Upper lobe of left lung (tissue), 6 donors: Measurements from ENCODE around the gene DHX57. TPM values are rescaled to one million over a fixed set of nuclear protein-coding genes. Genes with fewer than 3 reads are reported as not detected.
A peak's percentile ranks its signal among the peaks of the same experiment; 100 is the strongest.

ENCODE experiments used
- ATAC-seq, 2 donors: fragments of 200-7000 bp; cut with Tn5 transposase; one replicate each; pipeline ENCODE4 v1.9.1; 2022; ENCODE audit warnings: mild to moderate bottlenecking in 2 of 2, moderate library complexity in 2 of 2; ENCODE audit not compliant: low FRiP score in 2 of 2
- DNase-seq, 2 donors: peaks; one replicate each; pipeline ENCODE4 v3.0.0-alpha.2; 2019 to 2020
- H3K27ac ChIP-seq, 4 donors: fragments of 200-600 bp; sonication (generic); one replicate each; pipeline ENCODE4 v1.5.1; 2016 to 2019
- H3K27me3 ChIP-seq, 4 donors: fragments of 200-600 bp; sonication (generic); one replicate each; pipeline ENCODE4 v1.5.1; 2017 to 2019
- H3K36me3 ChIP-seq, 4 donors: fragments of 200-600 bp; sonication (generic); one replicate each; pipeline ENCODE4 v1.5.1; 2016 to 2019
- H3K4me1 ChIP-seq, 4 donors: fragments of 200-600 bp; sonication (generic); one replicate each; pipeline ENCODE4 v1.5.1; 2018 to 2019
- H3K4me3 ChIP-seq, 4 donors: fragments of 200-600 bp; sonication (generic); one replicate each; pipeline ENCODE4 v1.5.1; 2017 to 2019; ENCODE audit warnings: mild to moderate bottlenecking in 2 of 4, moderate library complexity in 1 of 4
- H3K9me3 ChIP-seq, 4 donors: fragments of 200-600 bp; sonication (generic); one replicate each; pipeline ENCODE4 v1.5.1; 2018 to 2019
- CTCF ChIP-seq, 6 experiments: fragments of 450-650 bp in 4 of 6; fragments of 200-600 bp in 2 of 6; sonication (generic) in 2 of 6; IDR thresholded peaks; one replicate each; pipeline ENCODE4 v1.5.1; 2016 to 2019; ENCODE audit warnings: antibody characterized with exemption in 6 of 6
- EP300 ChIP-seq, 4 donors: sonication (generic); formaldehyde crosslinking; IDR thresholded peaks; one replicate each; pipeline ENCODE4 v1.5.1; 2017; ENCODE audit warnings: antibody characterized with exemption in 4 of 4, control low read depth in 2 of 4
- POLR2A ChIP-seq, 4 donors: fragments of 450-650 bp; IDR thresholded peaks; one replicate each; pipeline ENCODE4 v1.5.1; 2016 to 2017; ENCODE audit warnings: antibody characterized with exemption in 4 of 4, mild to moderate bottlenecking in 2 of 4
- POLR2AphosphoS5 ChIP-seq, 2 donors: sonication (generic); formaldehyde crosslinking; IDR thresholded peaks; one replicate each; pipeline ENCODE4 v1.5.1; 2017; ENCODE audit warnings: antibody characterized with exemption in 2 of 2
- WGBS, 2 donors: methylation state at CpG; one replicate each; pipeline ENCODE4 v1.1.5; 2017 to 2018; 5-methylcytosine and 5-hydroxymethylcytosine counted together
- total RNA-seq, 6 donors: library from RNA; depleted of rRNA in 4 of 6; stranded (reverse); fragments of >200 nt in 4 of 6; gene quantifications; one replicate each; pipeline versions ENCODE4 v1.1.0 to v1.2.1, GENCODE V29; 2016 to 2021
- donor health status: DM: no; HTN: no; CAD: no; lungs with moderate emphysema.
- donor health status: DM: no; HTN: yes; CAD: no; lungs with severe emphysema.

DHX57 gene
- total RNA-seq, 6 donors from 2014 or later = 8.0 to 45.1 (median 15.3) TPM

- peaks cover 8 to 40% (median 15%) of the 10 kb centered on the region in 4 donors for H3K36me3 ChIP-seq
Observed at GRCh38 chr2:38850045-38850444, 25.7 kb downstream of the DHX57 start.

GRCh38 chr2:38836791-38837190, 38.9 kb downstream of the DHX57 start:
- H3K4me3 ChIP-seq = no peak overlapping the region

More at GRCh38 chr2:38850045-38850444, 25.7 kb downstream of the DHX57 start:
- Histone ChIP-seq H3K4me3 (no peak overlapping the region), H3K9me3 (no peaks in the 10 kb centered on the region), H3K27me3 (no peaks in the 10 kb centered on the region), H3K4me1 (no peaks in the 10 kb centered on the region), H3K27ac (no peak overlapping the region)
- TF ChIP-seq CTCF (IDR thresholded peaks at IDR 0.05) (no peak), POLR2AphosphoS5 (IDR thresholded peaks at IDR 0.05) (no peak), POLR2A (IDR thresholded peaks at IDR 0.05) (no peak), EP300 (IDR thresholded peaks at IDR 0.05) (no peak)
- DNase-seq = no peak
- WGBS, 2 donors = 84 to 89% methylated on average over 3 of the region's 3 CpGs
- ATAC-seq = no peak

GRCh38 chr2:38835990-38836389, 39.7 kb downstream of the DHX57 start:
- no peaks in the 10 kb centered on the region for H3K9me3 ChIP-seq
- no peak overlapping the region for H3K27ac ChIP-seq
- no peaks in the 10 kb centered on the region for H3K4me1 ChIP-seq
- ATAC-seq (peak in 1 of 2 donors; percentile 86), DNase-seq (no peak)
- 64 to 80% methylated on average over 3 of the region's 3 CpGs for WGBS, 2 donors
- no peak for TF ChIP-seq CTCF (IDR thresholded peaks at IDR 0.05)
- TF ChIP-seq POLR2AphosphoS5 (IDR thresholded peaks at IDR 0.05) = no peak
- no peak for TF ChIP-seq POLR2A (IDR thresholded peaks at IDR 0.05)
- no peak for TF ChIP-seq EP300 (IDR thresholded peaks at IDR 0.05)
- H3K4me3 ChIP-seq = no peak overlapping the region
- peaks cover 0 to 44% (median 8%) of the 10 kb centered on the region in 4 donors for H3K36me3 ChIP-seq
- H3K27me3 ChIP-seq = no peaks in the 10 kb centered on the region

More at GRCh38 chr2:38836791-38837190, 38.9 kb downstream of the DHX57 start:
- DNase-seq = no peak
- Histone ChIP-seq H3K36me3 (peaks cover 0 to 52% (median 8%) of the 10 kb centered on the region in 4 donors), H3K27ac (no peak overlapping the region), H3K27me3 (no peaks in the 10 kb centered on the region), H3K9me3 (no peaks in the 10 kb centered on the region), H3K4me1 (no peaks in the 10 kb centered on the region)
- TF ChIP-seq CTCF (IDR thresholded peaks at IDR 0.05) (no peak), EP300 (IDR thresholded peaks at IDR 0.05) (no peak), POLR2A (IDR thresholded peaks at IDR 0.05) (no peak), POLR2AphosphoS5 (IDR thresholded peaks at IDR 0.05) (no peak)
- no peak for ATAC-seq
- WGBS, 2 donors = 81 to 91% methylated on average over 2 of the region's 2 CpGs

DNA sequence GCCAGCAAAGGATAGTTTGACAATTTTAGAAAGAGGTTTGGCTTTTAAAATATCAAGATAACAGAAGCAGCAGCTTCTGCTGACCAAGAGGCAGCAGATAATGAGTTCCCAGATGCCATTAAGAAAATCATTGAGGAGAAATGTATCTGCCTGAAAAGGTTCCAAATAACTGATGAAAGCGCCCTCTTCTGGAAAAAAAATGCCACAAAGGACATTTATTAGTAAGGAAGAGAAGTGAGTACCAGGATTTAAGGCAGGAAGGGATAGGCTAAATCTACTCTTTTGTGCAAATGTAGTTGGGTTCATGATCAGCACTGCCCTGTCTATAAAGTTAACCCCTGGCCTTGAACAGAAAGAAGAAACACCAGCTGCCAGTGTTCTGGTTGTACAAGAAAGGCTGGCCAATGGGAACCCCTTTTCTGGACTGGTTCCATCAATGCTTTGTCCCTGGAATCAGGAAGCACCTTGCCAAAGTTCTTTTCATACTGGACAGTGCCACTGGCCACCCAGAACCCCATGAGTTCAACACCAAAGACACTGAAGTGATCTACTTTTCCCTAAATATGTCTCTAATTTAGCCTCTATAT, 40.6 kb downstream of the DHX57 start:
- Histone ChIP-seq H3K27me3 (no peaks in the 10 kb centered on the region), H3K9me3 (no peaks in the 10 kb centered on the region), H3K4me1 (no peaks in the 10 kb centered on the region), H3K4me3 (no peak overlapping the region), H3K27ac (no peak overlapping the region), H3K36me3 (peaks cover 0 to 46% (median 8%) of the 10 kb centered on the region in 4 donors)
- ATAC-seq = no peak
- WGBS, 2 donors = 57 to 82% methylated on average over 1 of the region's 1 CpG
- DNase-seq = no peak
- TF ChIP-seq CTCF (IDR thresholded peaks at IDR 0.05) = no peak
- TF ChIP-seq EP300 (IDR thresholded peaks at IDR 0.05) = no peak
- TF ChIP-seq POLR2AphosphoS5 (IDR thresholded peaks at IDR 0.05) = no peak
- no peak for TF ChIP-seq POLR2A (IDR thresholded peaks at IDR 0.05)
